Thyroid gland (tissue), 4 donors: ENCODE data around the gene ASPSCR1. TPM values are rescaled to one million over a fixed set of nuclear protein-coding genes. Genes with fewer than 3 reads are reported as not detected.

Experiments used
- DNase-seq, 2 donors: peaks; one replicate each; pipeline ENCODE4 v3.0.0-alpha.2; 2019
- H3K27ac ChIP-seq, 3 donors: fragments of 200-600 bp; sonication (generic); 1 replicate in 2 of 3; 2 replicates in 1 of 3; pipeline ENCODE4 v1.5.1; 2016 to 2019; ENCODE audit warnings: mild to moderate bottlenecking in 1 of 3, moderate library complexity in 1 of 3
- H3K27me3 ChIP-seq: fragments of 200-600 bp; sonication (generic); one replicate; pipeline ENCODE4 v1.5.1; 2019
- H3K36me3 ChIP-seq, 2 donors: fragments of 200-600 bp; sonication (generic); one replicate each; pipeline ENCODE4 v1.5.1; 2016 to 2019
- H3K4me1 ChIP-seq, 2 donors: fragments of 200-600 bp; sonication (generic); one replicate each; pipeline ENCODE4 v1.5.1; 2017 to 2019
- H3K4me3 ChIP-seq, 3 donors: fragments of 200-600 bp; sonication (generic); replicated peaks in 1 of 3; 1 replicate in 2 of 3; 2 replicates in 1 of 3; pipeline ENCODE4 v1.5.1; 2016; ENCODE audit warnings: mild to moderate bottlenecking in 1 of 3
- H3K9me3 ChIP-seq: fragments of 200-600 bp; sonication (generic); one replicate; pipeline ENCODE4 v1.5.1; 2017
- CTCF ChIP-seq, 6 experiments: fragments of 200-600 bp in 3 of 6; fragments of 450-650 bp in 3 of 6; sonication (generic) in 3 of 6; IDR thresholded peaks; one replicate each; pipeline ENCODE4 v1.5.1; 2016 to 2019; ENCODE audit warnings: antibody characterized with exemption in 6 of 6, mild to moderate bottlenecking in 2 of 6, inconsistent platforms in 1 of 6, moderate library complexity in 1 of 6
- POLR2A ChIP-seq, 2 donors: fragments of 450-650 bp; IDR thresholded peaks; one replicate each; pipeline ENCODE4 v1.6.1; 2017; ENCODE audit warnings: antibody characterized with exemption in 2 of 2, mild to moderate bottlenecking in 2 of 2, moderate library complexity in 1 of 2
- WGBS, 2 donors: methylation state at CpG; one replicate each; pipeline ENCODE4 v1.1.5; 2017; 5-methylcytosine and 5-hydroxymethylcytosine counted together
- intact Hi-C: fragments of 100-400 bp; cut with DNase I; formaldehyde crosslinking; loops from one replicate; pipeline ENCODE4 v1.15.1; 2023
- total RNA-seq, 4 donors: library from RNA; depleted of rRNA; stranded (reverse); fragments of >200 nt; gene quantifications; one replicate each; pipeline ENCODE4 v1.2.3, GENCODE V29; 2016

Gene ASPSCR1
- total RNA-seq, 4 donors from 2014 or later = 23.2 to 53.6 (median 35.7) TPM

- DNase-seq = no peak
- no peak overlapping the region for H3K4me3 ChIP-seq
- TF ChIP-seq POLR2A (IDR thresholded peaks at IDR 0.05) (no peak), CTCF (IDR thresholded peaks at IDR 0.05) (no peak)
- no peak overlapping the region for H3K27ac ChIP-seq
- no peaks in the 10 kb centered on the region for H3K9me3 ChIP-seq
- intact Hi-C loops = no loop called here
- WGBS, 2 donors = 92 to 95% methylated on average over 25 to 26 of the region's 26 CpGs
- H3K4me1 ChIP-seq = peaks cover 14% of the 10 kb centered on the region in 2 donors
- no peaks in the 10 kb centered on the region for H3K27me3 ChIP-seq
- H3K36me3 ChIP-seq = peaks cover 10 to 25% of the 10 kb centered on the region in 2 donors
Observed at GRCh38 chr17:81987161-81987770, 9.8 kb downstream of the ASPSCR1 start.

- intact Hi-C loops = no loop called here
- Histone ChIP-seq H3K9me3 (no peaks in the 10 kb centered on the region), H3K4me1 (peaks cover 36 to 48% of the 10 kb centered on the region in 2 donors), H3K4me3 (no peak overlapping the region), H3K36me3 (peaks cover 0 to 6% of the 10 kb centered on the region in 2 donors), H3K27me3 (no peaks in the 10 kb centered on the region), H3K27ac (no peak overlapping the region)
- TF ChIP-seq POLR2A (IDR thresholded peaks at IDR 0.05) = no peak
- TF ChIP-seq CTCF (IDR thresholded peaks at IDR 0.05) = no peak
- 88 to 90% methylated on average over 22 to 24 of the region's 25 CpGs for WGBS, 2 donors
- DNase-seq = no peak
Observed at GRCh38 chr17:81990836-81991683, 13.6 kb downstream of the ASPSCR1 start.

- Histone ChIP-seq H3K9me3 (no peaks in the 10 kb centered on the region), H3K4me1 (peaks cover 36 to 48% of the 10 kb centered on the region in 2 donors), H3K36me3 (peaks cover 0 to 5% of the 10 kb centered on the region in 2 donors), H3K27me3 (no peaks in the 10 kb centered on the region), H3K4me3 (no peak overlapping the region), H3K27ac (peak overlapping the region in 1 of 3 donors; percentile 12)
- WGBS, 2 donors = 24 to 39% methylated on average over 12 to 16 of the region's 31 CpGs
- DNase-seq = peak; percentile 93 to 94
- peak in 1 of 6 experiments; percentile 6 for TF ChIP-seq CTCF (IDR thresholded peaks at IDR 0.05)
- peak in 1 of 2 donors; percentile 33 for TF ChIP-seq POLR2A (IDR thresholded peaks at IDR 0.05)
- intact Hi-C loops = no loop called here
Observed at GRCh38 chr17:81991684-81992305, 14.4 kb downstream of the ASPSCR1 start.

- Histone ChIP-seq H3K27me3 (no peaks in the 10 kb centered on the region), H3K4me3 (no peak overlapping the region), H3K27ac (peak overlapping the region in 1 of 3 donors; percentile 12), H3K4me1 (peaks cover 36 to 48% of the 10 kb centered on the region in 2 donors), H3K9me3 (no peaks in the 10 kb centered on the region), H3K36me3 (peaks cover 0 to under 1% of the 10 kb centered on the region in 2 donors)
- intact Hi-C loops = no loop called here
- WGBS, 2 donors = 70 to 73% methylated on average over 21 to 24 of the region's 31 CpGs
- no peak for TF ChIP-seq POLR2A (IDR thresholded peaks at IDR 0.05)
- TF ChIP-seq CTCF (IDR thresholded peaks at IDR 0.05) = no peak
- no peak for DNase-seq
Observed at GRCh38 chr17:81992306-81993102, 15.1 kb downstream of the ASPSCR1 start.
